Astrocyte of the cerebellum (primary cell): Measurements from ENCODE around the gene DNAJC28.
"Not testable (repeated sequence)": the region's sequence is repeated elsewhere in the genome, so short reads cannot be mapped to it uniquely, and the experiment has no call there.

Experiments used
- DNase-seq: peaks from one replicate; pipeline ENCODE4 v3.0.0-alpha.2; 2011; ENCODE audit warnings: low read depth
- H3K4me3 ChIP-seq: 2 replicates; pipeline ENCODE4 v1.5.1; 2011; ENCODE audit warnings: mild to moderate bottlenecking, low read depth, low read length, moderate library complexity
- CTCF ChIP-seq: IDR thresholded peaks from 2 replicates; pipeline ENCODE4 v1.5.1; 2012; ENCODE audit warnings: low read length, low read depth, moderate library complexity, mild to moderate bottlenecking; ENCODE audit errors: missing control alignments
- in situ Hi-C: cut with HindIII; loops from 2 replicates; pipeline ENCODE4 v1.10.0; 2017; ENCODE audit warnings: low sequenced_read_pairs

The DNAJC28 gene

GRCh38 chr21:33478935-33479678, 12.4 kb downstream of the DNAJC28 start:
- in situ Hi-C loops: no loop called here
- no peak for TF ChIP-seq CTCF
- no peak for DNase-seq
- peak overlapping the region; percentile 69 for H3K4me3 ChIP-seq

- no peak for DNase-seq
- TF ChIP-seq CTCF: no peak
- peak overlapping the region; percentile 69 for H3K4me3 ChIP-seq
- in situ Hi-C loops: no loop called here
Observed at GRCh38 chr21:33478182-33478581, 13.3 kb downstream of the DNAJC28 start.

GRCh38 chr21:33477066-33477465, 14.4 kb downstream of the DNAJC28 start:
- no peak for DNase-seq
- no peak for TF ChIP-seq CTCF

GRCh38 chr21:33473344-33473743, 18.2 kb downstream of the DNAJC28 start:
- H3K4me3 ChIP-seq: no peak overlapping the region
- in situ Hi-C loops: no loop called here
- DNase-seq: no peak

More at GRCh38 chr21:33477066-33477465, 14.4 kb downstream of the DNAJC28 start:
- no peak overlapping the region for H3K4me3 ChIP-seq
- in situ Hi-C loops: no loop called here

GRCh38 chr21:33470701-33471100, 20.8 kb downstream of the DNAJC28 start:
- in situ Hi-C loops: no loop called here
- no peak for DNase-seq
- TF ChIP-seq CTCF: no peak
- no peak overlapping the region for H3K4me3 ChIP-seq

More at GRCh38 chr21:33473344-33473743, 18.2 kb downstream of the DNAJC28 start:
- TF ChIP-seq CTCF: no peak

GRCh38 chr21:33469183-33469582, 22.3 kb downstream of the DNAJC28 start:
- in situ Hi-C loops, H3K4me3 ChIP-seq, DNase-seq: not testable (repeated sequence)

- TF ChIP-seq CTCF: no peak
- DNase-seq: no peak
- H3K4me3 ChIP-seq: no peak overlapping the region
- in situ Hi-C loops: no loop called here
Observed at GRCh38 chr21:33461538-33462250, 29.8 kb downstream of the DNAJC28 start.
